ENCODE data around the gene RHEB. TPM values are rescaled to one million over a fixed set of nuclear protein-coding genes. Genes with fewer than 3 reads are reported as not detected.

RHEB gene
- total RNA-seq, 4 donors from 2014 or later = 41.2 to 64.4 (median 53.5) TPM

DNA sequence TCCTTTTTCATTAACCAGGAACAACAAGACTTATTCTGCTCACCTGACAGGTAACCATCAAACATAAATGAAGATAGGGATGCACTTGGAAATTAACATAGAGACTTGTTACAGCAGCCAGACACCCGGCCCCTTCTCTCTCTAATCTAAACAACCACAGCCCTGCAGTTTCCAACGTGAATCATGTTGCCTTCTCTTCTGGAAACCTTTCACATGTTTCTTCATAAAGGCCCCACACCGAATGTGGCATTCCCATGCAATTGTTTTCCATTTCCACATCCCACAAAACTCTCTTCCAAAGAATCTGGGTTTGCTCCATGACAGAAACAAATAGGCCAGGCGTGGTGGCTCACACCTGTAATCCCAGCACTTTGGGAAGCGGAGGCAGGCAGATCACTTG is 94.9 kb downstream of the RHEB start:
- DNase-seq (ENCODE audit: low spot score in 2 of 2) = no peak
- no peak overlapping the region for H3K4me3 ChIP-seq (ENCODE audit: low read depth, poor library complexity, severe bottlenecking)
- intact Hi-C loops (cut with DNase I; ENCODE audit: low total_unique reads) = no loop called here
- 75 to 79% methylated on average over 5 of the region's 5 CpGs for WGBS, 2 donors
- TF ChIP-seq POLR2A (IDR thresholded peaks at IDR 0.05) = no peak
- TF ChIP-seq, protein P1, sequence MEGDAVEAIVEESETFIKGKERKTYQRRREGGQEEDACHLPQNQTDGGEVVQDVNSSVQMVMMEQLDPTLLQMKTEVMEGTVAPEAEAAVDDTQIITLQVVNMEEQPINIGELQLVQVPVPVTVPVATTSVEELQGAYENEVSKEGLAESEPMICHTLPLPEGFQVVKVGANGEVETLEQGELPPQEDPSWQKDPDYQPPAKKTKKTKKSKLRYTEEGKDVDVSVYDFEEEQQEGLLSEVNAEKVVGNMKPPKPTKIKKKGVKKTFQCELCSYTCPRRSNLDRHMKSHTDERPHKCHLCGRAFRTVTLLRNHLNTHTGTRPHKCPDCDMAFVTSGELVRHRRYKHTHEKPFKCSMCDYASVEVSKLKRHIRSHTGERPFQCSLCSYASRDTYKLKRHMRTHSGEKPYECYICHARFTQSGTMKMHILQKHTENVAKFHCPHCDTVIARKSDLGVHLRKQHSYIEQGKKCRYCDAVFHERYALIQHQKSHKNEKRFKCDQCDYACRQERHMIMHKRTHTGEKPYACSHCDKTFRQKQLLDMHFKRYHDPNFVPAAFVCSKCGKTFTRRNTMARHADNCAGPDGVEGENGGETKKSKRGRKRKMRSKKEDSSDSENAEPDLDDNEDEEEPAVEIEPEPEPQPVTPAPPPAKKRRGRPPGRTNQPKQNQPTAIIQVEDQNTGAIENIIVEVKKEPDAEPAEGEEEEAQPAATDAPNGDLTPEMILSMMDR (IDR thresholded peaks at IDR 0.05) = no peak

DNA sequence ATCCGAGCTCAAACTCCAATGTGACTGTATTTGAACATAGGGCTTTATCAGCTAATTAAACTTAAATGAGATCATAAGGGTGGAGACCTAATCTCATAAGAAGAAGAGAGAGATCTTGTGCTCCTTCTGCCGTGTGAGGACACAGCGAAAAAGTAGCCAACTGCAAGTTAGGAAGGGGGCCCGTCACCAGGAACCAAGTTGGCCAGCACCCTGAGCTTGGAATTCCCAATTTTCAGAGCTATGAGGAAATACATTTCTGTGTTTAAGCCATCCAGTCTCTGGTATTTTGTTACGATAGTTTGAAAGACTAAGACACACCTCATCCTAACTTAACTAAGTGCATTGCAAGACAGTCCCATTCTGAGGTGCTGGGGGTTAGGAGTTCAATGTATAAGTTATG is 95.8 kb downstream of the RHEB start:
- 85 to 86% methylated on average over 5 of the region's 5 CpGs for WGBS, 2 donors
- TF ChIP-seq POLR2A (IDR thresholded peaks at IDR 0.05) = no peak
- TF ChIP-seq, protein P1 (IDR thresholded peaks at IDR 0.05) = no peak
- DNase-seq (ENCODE audit: low spot score in 2 of 2) = no peak
- no peak overlapping the region for H3K4me3 ChIP-seq (ENCODE audit: low read depth, poor library complexity, severe bottlenecking)
- intact Hi-C loops (cut with DNase I; ENCODE audit: low total_unique reads) = no loop called here

DNA sequence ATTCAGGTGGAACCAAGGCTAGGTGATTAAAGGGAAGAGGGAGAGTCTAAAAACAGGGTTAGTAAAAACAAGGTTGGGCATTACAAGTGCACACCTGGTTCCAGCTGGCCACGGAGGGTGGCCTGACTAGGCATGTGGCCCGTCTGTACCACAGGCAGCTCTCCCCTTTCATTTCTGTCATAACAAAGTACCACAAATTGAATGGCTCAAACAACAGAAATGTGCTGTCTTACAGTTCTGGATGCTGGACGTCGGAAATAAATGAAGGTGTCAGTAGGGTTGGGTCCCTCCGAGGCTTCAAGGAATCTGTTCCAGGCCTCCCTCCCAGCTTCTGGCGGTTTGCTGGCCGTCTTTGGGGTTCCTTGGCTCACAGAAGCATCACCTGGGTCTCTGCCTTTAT is 96.5 kb downstream of the RHEB start:
- no peak for DNase-seq (ENCODE audit: low spot score in 2 of 2)
- intact Hi-C loops (cut with DNase I; ENCODE audit: low total_unique reads) = no loop called here
- no peak for TF ChIP-seq POLR2A (IDR thresholded peaks at IDR 0.05)
- TF ChIP-seq, protein P1 (IDR thresholded peaks at IDR 0.05) = no peak
- no peak overlapping the region for H3K4me3 ChIP-seq (ENCODE audit: low read depth, poor library complexity, severe bottlenecking)
- 72 to 81% methylated on average over 7 of the region's 7 CpGs for WGBS, 2 donors

DNA sequence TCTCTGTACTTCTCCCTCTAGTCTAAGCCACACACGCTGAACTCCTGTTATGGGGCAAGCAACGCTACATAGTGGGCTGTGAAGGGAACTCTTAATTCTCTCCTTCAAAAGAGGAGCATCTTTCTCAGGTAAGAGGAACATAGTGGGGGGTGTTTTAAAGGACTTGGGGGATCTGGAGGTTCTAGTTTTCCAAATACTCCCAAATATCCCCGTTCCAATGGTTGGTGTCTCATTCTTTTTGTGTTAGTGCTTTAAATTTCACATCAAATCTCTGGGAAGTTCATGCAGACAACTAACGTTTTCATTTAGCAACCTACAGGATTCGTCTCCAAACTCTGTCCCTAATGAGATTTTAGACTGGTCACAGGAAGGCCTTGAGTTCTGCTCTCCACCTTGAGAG is 97.5 kb downstream of the RHEB start:
- no peak overlapping the region for H3K4me3 ChIP-seq (ENCODE audit: low read depth, poor library complexity, severe bottlenecking)
- intact Hi-C loops (cut with DNase I; ENCODE audit: low total_unique reads) = no loop called here
- 84 to 93% methylated on average over 5 of the region's 5 CpGs for WGBS, 2 donors
- DNase-seq (ENCODE audit: low spot score in 2 of 2) = no peak
- TF ChIP-seq, protein P1 (IDR thresholded peaks at IDR 0.05) = no peak
- no peak for TF ChIP-seq POLR2A (IDR thresholded peaks at IDR 0.05)

DNA sequence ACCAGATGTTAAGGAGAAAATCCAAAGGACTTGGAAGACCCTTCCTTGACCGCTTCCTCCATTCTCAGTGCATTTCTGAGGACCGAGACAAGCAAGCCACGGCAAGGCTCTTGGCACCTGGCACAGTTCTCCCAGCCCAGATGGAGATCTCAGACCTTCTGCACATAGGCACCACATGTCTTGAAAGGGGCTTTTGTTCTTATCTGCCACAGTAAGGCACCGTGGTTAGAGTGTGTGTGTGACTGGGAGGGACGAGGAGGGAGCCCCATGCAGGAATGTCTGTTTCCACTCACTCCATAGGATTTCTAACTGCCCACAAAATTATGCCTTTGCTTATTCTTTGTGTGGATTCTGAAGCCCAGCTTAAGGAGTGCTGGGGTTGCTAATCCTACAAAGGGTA is 99.6 kb downstream of the RHEB start:
- intact Hi-C loops (cut with DNase I; ENCODE audit: low total_unique reads) = no loop called here
- 63 to 70% methylated on average over 5 of the region's 5 CpGs for WGBS, 2 donors
- TF ChIP-seq, protein P1 (IDR thresholded peaks at IDR 0.05) = no peak
- no peak for TF ChIP-seq POLR2A (IDR thresholded peaks at IDR 0.05)
- DNase-seq (ENCODE audit: low spot score in 2 of 2) = no peak
- no peak overlapping the region for H3K4me3 ChIP-seq (ENCODE audit: low read depth, poor library complexity, severe bottlenecking)

DNA sequence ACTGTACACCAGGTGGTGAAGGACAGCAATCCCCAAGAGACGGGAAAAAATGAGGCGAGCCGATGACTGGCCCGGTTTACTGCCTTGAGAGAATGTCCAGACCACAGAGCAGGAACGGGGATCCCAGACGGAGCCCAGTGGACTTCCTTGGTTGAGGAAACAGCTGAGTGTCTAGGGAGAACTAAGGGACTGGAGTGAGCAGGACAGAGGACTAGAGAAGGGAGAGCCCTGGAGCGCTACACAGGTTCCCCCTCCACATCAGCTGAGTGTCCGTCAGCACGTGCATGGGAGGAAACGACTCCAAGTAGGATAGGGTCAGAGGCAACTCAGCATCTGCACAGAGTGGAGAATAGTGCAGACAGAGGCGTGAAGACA is 102.8 kb downstream of the RHEB start:
- intact Hi-C loops (cut with DNase I; ENCODE audit: low total_unique reads) = no loop called here
- DNase-seq (ENCODE audit: low spot score in 2 of 2) = no peak
- H3K4me3 ChIP-seq (ENCODE audit: low read depth, poor library complexity, severe bottlenecking) = no peak overlapping the region
- TF ChIP-seq, protein P1 (IDR thresholded peaks at IDR 0.05) = no peak
- no peak for TF ChIP-seq POLR2A (IDR thresholded peaks at IDR 0.05)
- 59 to 65% methylated on average over 11 of the region's 11 CpGs for WGBS, 2 donors
